GM10266 (cell line): ENCODE data around the gene MAP2K5.

ENCODE experiments used
- DNase-seq: peaks from one replicate; pipeline ENCODE4 v3.0.0; 2012; ENCODE audit errors: extremely low spot score
- TF ChIP-seq, protein P1 (sequence below): IDR thresholded peaks from 2 replicates; pipeline ENCODE4 v1.5.1; 2012; ENCODE audit warnings: mild to moderate bottlenecking, low read depth; ENCODE audit not compliant: control insufficient read depth, insufficient read depth; ENCODE audit errors: missing control alignments

MAP2K5 gene

DNA sequence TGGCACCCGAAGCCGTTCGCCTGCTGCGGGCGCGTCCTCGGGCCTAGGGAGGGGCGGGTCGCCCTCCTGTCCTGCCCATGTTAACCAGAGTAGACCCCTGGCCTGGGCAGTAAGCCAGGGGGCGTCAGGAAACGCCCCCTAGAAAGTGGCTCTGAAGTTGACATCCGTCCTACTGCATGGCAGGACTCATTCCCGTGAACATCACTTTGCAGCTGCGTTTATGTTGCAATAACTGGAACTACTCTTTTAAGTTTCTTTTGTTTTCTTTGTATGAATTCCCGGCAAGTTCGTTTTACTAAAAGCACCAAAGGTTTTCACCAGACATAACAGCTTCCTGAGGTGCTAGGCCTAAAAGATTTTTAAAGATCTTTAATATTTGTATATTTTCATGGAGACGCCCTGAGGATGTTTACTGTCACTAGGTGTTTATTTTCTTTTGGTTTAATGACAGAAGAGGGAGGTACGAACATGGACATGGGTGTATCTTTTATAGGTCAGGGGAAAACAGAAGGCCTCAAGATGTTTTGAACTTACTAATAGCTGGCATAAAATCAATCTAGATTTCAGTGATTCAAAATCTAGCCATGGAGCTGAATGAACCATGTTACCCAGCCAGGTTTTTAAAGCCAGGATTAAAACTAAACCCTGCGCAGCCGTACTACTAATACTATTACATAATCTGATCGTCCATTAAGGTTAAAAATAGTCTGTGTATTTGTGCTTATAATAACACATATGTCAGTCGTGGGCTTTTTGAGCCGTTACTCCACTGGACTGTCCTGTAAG lies 20.5 kb upstream of the MAP2K5 start:
- no peak for DNase-seq
- TF ChIP-seq, protein P1, sequence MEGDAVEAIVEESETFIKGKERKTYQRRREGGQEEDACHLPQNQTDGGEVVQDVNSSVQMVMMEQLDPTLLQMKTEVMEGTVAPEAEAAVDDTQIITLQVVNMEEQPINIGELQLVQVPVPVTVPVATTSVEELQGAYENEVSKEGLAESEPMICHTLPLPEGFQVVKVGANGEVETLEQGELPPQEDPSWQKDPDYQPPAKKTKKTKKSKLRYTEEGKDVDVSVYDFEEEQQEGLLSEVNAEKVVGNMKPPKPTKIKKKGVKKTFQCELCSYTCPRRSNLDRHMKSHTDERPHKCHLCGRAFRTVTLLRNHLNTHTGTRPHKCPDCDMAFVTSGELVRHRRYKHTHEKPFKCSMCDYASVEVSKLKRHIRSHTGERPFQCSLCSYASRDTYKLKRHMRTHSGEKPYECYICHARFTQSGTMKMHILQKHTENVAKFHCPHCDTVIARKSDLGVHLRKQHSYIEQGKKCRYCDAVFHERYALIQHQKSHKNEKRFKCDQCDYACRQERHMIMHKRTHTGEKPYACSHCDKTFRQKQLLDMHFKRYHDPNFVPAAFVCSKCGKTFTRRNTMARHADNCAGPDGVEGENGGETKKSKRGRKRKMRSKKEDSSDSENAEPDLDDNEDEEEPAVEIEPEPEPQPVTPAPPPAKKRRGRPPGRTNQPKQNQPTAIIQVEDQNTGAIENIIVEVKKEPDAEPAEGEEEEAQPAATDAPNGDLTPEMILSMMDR, result no peak

- TF ChIP-seq, protein P1, result no peak
- DNase-seq, result no peak
Measured at GRCh38 chr15:67523330-67523729, 19.2 kb upstream of the MAP2K5 start.

GRCh38 chr15:67524235-67524634 lies 18.3 kb upstream of the MAP2K5 start:
- TF ChIP-seq, protein P1, result no peak
- DNase-seq, result no peak

DNA sequence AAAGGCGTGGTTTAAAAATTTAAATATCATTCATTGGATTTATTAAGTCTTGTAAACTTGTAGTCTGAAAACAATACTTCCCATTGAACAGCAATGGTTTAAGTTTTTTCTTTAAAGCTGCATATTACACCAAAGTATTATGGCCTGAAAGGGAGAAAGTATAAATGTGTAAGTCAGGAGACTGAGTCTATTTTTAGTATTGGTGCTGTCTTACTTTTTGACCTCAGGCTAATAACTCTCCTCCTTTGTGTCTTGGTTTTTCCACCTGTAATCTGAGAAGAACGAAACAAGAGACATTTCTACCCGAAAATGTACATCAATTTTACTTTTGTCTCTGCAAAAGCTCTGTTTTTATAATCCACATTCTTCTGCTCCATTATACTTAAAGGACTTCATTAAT lies 14.0 kb upstream of the MAP2K5 start:
- TF ChIP-seq, protein P1, result no peak
- DNase-seq, result no peak

GRCh38 chr15:67531379-67531914 lies 11.1 kb upstream of the MAP2K5 start:
- TF ChIP-seq, protein P1, result no peak
- DNase-seq, result no peak

DNA sequence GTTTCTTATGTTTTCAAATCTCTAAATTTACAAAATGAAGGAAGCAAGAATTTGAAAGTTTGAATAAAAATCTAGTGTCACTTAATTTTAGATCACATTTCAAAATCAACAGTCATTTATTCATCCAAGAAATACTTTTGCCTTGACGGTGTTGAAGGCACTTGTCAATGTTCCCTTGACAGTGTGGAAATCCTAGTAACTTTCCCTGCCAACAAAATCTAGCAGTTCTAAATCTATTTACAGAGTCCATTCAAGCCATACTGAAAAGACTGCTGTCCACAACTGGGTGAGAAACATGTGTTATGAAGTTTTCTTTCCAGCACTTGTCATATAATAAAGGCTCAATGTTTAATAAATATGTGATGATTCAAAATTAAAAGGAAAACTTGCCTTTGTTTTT lies 8.6 kb upstream of the MAP2K5 start:
- TF ChIP-seq, protein P1, result no peak
- DNase-seq, result no peak

GRCh38 chr15:67534360-67534759 lies 8.1 kb upstream of the MAP2K5 start:
- no peak for DNase-seq
- TF ChIP-seq, protein P1, result no peak
